HepG2 (cell line): ENCODE measurements around the gene LIF.

Source experiments
- CBX5 ChIP-seq: sonication (generic); formaldehyde crosslinking; IDR thresholded peaks from 2 replicates; pipeline ENCODE4 v1.4.0; 2020; ENCODE audit warnings: missing genetic modification reagents, borderline replicate concordance
- TCF7L2 ChIP-seq: IDR thresholded peaks from 2 replicates; pipeline ENCODE4 v1.6.1; 2011; ENCODE audit warnings: mild to moderate bottlenecking, low read depth, low read length, moderate library complexity
- ZBTB21 ChIP-seq: sonication (generic); formaldehyde crosslinking; IDR thresholded peaks from 2 replicates; pipeline ENCODE4 v1.4.0; 2020; ENCODE audit warnings: missing genetic modification reagents
- TF ChIP-seq, protein P1 (sequence below): sonication (generic); formaldehyde crosslinking; IDR thresholded peaks from 2 replicates; pipeline ENCODE4 v1.8.0; 2022; ENCODE audit warnings: mild to moderate bottlenecking, missing genetic modification reagents, moderate library complexity
- TF ChIP-seq, protein P2 (sequence below): sonication (generic); formaldehyde crosslinking; IDR thresholded peaks from 2 replicates; pipeline ENCODE4 v1.5.0; 2020; ENCODE audit warnings: mild to moderate bottlenecking, missing genetic modification reagents

DNA sequence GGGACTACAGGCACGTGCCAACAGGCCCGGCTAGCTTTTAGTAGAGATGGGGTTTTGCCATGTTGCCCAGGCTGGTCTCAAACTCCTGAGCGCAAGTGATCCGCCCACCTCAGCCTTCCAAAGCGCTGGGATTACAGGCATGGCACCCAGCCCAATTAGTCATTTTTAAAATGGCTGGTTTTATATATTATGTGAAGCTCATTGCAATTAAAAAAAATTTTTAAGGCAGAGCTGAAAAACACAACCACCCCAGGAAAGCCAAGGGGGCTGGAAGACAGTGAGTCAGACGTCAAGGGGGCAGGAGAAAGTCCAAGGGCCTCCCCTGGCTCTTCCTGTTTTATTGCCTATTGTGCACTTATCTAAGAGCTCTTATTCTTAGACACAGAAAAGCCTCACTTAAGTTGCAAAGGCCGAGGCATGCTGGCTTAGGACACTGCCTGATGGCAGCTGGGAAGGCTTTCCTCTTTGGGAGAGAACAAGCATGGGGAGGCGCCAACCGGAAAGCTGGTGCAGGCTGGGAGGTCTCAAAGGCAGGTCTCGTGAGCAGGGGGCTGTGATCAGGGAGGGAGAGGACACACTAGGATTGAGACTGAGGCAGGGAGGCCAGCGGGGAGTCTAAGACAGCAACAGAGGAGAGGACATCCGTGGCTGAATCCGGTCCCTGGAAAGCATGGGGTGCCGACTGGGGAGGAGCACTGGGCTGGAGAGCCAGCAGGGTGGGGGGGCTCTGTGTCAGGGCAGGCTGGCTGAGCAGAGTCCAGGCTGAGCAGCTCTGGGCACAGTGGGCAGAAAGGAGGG lies 31.2 kb upstream of the LIF start:
- TF ChIP-seq ZBTB21 (CRISPR knock-in tag): no peak
- TF ChIP-seq TCF7L2: no peak
- TF ChIP-seq, protein P1, sequence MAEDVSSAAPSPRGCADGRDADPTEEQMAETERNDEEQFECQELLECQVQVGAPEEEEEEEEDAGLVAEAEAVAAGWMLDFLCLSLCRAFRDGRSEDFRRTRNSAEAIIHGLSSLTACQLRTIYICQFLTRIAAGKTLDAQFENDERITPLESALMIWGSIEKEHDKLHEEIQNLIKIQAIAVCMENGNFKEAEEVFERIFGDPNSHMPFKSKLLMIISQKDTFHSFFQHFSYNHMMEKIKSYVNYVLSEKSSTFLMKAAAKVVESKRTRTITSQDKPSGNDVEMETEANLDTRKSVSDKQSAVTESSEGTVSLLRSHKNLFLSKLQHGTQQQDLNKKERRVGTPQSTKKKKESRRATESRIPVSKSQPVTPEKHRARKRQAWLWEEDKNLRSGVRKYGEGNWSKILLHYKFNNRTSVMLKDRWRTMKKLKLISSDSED (CRISPR knock-in tag): no peak
- TF ChIP-seq, protein P2, sequence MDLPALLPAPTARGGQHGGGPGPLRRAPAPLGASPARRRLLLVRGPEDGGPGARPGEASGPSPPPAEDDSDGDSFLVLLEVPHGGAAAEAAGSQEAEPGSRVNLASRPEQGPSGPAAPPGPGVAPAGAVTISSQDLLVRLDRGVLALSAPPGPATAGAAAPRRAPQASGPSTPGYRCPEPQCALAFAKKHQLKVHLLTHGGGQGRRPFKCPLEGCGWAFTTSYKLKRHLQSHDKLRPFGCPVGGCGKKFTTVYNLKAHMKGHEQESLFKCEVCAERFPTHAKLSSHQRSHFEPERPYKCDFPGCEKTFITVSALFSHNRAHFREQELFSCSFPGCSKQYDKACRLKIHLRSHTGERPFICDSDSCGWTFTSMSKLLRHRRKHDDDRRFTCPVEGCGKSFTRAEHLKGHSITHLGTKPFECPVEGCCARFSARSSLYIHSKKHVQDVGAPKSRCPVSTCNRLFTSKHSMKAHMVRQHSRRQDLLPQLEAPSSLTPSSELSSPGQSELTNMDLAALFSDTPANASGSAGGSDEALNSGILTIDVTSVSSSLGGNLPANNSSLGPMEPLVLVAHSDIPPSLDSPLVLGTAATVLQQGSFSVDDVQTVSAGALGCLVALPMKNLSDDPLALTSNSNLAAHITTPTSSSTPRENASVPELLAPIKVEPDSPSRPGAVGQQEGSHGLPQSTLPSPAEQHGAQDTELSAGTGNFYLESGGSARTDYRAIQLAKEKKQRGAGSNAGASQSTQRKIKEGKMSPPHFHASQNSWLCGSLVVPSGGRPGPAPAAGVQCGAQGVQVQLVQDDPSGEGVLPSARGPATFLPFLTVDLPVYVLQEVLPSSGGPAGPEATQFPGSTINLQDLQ (CRISPR knock-in tag): no peak
- TF ChIP-seq CBX5 (CRISPR knock-in tag): no peak
